Measurements from ENCODE around the gene VASH1. TPM values are rescaled to one million over a fixed set of nuclear protein-coding genes. Genes with fewer than 3 reads are reported as not detected.
A peak's percentile ranks its signal among the peaks of the same experiment; 100 is the strongest.

The VASH1 gene
- total and polyA plus RNA-seq, 2 of the 13 experiments (the other 11 are each of a cell fraction or from before 2014, with no cell fraction given): 0.11 to 0.24 TPM

DNA sequence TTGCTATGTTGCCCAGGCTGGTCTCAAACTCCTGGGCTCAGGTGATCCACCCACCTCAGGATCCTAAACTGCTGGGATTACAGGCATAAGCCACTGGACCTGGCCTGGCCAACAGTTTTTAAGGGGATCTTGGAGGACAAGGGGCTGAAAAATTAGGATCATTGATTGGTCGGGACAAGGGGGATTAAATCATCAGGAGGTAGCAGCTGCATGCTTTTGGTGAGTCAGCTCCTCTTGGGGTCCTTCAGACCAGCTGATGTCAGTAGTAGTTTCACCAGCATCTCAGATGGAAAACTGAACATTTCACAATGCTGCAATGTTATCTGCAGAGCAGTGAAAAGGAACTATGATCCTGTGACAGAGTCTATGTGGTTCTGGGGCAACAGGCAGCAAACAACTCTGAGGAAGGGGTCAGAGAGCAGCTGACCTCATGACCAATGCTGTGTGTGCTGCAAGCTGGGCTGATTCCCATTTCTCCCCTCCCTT lies 71.3 kb downstream of the VASH1 start (continued):
- TF ChIP-seq, protein P1, sequence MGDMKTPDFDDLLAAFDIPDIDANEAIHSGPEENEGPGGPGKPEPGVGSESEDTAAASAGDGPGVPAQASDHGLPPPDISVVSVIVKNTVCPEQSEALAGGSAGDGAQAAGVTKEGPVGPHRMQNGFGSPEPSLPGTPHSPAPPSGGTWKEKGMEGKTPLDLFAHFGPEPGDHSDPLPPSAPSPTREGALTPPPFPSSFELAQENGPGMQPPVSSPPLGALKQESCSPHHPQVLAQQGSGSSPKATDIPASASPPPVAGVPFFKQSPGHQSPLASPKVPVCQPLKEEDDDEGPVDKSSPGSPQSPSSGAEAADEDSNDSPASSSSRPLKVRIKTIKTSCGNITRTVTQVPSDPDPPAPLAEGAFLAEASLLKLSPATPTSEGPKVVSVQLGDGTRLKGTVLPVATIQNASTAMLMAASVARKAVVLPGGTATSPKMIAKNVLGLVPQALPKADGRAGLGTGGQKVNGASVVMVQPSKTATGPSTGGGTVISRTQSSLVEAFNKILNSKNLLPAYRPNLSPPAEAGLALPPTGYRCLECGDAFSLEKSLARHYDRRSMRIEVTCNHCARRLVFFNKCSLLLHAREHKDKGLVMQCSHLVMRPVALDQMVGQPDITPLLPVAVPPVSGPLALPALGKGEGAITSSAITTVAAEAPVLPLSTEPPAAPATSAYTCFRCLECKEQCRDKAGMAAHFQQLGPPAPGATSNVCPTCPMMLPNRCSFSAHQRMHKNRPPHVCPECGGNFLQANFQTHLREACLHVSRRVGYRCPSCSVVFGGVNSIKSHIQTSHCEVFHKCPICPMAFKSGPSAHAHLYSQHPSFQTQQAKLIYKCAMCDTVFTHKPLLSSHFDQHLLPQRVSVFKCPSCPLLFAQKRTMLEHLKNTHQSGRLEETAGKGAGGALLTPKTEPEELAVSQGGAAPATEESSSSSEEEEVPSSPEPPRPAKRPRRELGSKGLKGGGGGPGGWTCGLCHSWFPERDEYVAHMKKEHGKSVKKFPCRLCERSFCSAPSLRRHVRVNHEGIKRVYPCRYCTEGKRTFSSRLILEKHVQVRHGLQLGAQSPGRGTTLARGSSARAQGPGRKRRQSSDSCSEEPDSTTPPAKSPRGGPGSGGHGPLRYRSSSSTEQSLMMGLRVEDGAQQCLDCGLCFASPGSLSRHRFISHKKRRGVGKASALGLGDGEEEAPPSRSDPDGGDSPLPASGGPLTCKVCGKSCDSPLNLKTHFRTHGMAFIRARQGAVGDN (CRISPR knock-in tag; IDR thresholded peaks at IDR 0.05): no peak
- no peak for TF ChIP-seq ZNF367 (CRISPR knock-in tag; IDR thresholded peaks at IDR 0.05; ENCODE audit: borderline replicate concordance)
- TF ChIP-seq PRPF4 (IDR thresholded peaks at IDR 0.05; ENCODE audit: low read depth, low read length, poor library complexity, severe bottlenecking): no peak
- TF ChIP-seq, protein P2, sequence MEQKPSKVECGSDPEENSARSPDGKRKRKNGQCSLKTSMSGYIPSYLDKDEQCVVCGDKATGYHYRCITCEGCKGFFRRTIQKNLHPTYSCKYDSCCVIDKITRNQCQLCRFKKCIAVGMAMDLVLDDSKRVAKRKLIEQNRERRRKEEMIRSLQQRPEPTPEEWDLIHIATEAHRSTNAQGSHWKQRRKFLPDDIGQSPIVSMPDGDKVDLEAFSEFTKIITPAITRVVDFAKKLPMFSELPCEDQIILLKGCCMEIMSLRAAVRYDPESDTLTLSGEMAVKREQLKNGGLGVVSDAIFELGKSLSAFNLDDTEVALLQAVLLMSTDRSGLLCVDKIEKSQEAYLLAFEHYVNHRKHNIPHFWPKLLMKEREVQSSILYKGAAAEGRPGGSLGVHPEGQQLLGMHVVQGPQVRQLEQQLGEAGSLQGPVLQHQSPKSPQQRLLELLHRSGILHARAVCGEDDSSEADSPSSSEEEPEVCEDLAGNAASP (CRISPR knock-in tag; IDR thresholded peaks at IDR 0.05; ENCODE audit: borderline replicate concordance): peak; percentile 67; the same call in 1 of the 2 replicates
- 0 out of 2 replicates have a peak, but pooled peaks have one; percentile 26 for TF ChIP-seq HOXD1 (CRISPR knock-in tag; IDR thresholded peaks at IDR 0.05)
- no peak for TF ChIP-seq ZSCAN25 (CRISPR knock-in tag; IDR thresholded peaks at IDR 0.05)
- no peak for TF ChIP-seq NFKBIZ (CRISPR knock-in tag; IDR thresholded peaks at IDR 0.05)
- TF ChIP-seq ZNF205 (CRISPR knock-in tag; IDR thresholded peaks at IDR 0.05): peak; percentile 64; the same call in 1 of the 2 replicates
- no peak for TF ChIP-seq JUN (CRISPR knock-in tag; IDR thresholded peaks at IDR 0.05)
- 0 out of 2 replicates have a peak, but pooled peaks have one; percentile 25 for TF ChIP-seq GATAD1 (CRISPR knock-in tag; IDR thresholded peaks at IDR 0.05)
- TF ChIP-seq SAFB2 (CRISPR knock-in tag; IDR thresholded peaks at IDR 0.05; ENCODE audit: borderline replicate concordance, low read depth): no peak
- peak; percentile 84 for TF ChIP-seq FOSL2 (CRISPR knock-in tag; IDR thresholded peaks at IDR 0.05)
- TF ChIP-seq IKZF4 (CRISPR knock-in tag; IDR thresholded peaks at IDR 0.05; ENCODE audit: borderline replicate concordance, low read depth, not compliant biosample characterization): no peak
- TF ChIP-seq, protein P3, sequence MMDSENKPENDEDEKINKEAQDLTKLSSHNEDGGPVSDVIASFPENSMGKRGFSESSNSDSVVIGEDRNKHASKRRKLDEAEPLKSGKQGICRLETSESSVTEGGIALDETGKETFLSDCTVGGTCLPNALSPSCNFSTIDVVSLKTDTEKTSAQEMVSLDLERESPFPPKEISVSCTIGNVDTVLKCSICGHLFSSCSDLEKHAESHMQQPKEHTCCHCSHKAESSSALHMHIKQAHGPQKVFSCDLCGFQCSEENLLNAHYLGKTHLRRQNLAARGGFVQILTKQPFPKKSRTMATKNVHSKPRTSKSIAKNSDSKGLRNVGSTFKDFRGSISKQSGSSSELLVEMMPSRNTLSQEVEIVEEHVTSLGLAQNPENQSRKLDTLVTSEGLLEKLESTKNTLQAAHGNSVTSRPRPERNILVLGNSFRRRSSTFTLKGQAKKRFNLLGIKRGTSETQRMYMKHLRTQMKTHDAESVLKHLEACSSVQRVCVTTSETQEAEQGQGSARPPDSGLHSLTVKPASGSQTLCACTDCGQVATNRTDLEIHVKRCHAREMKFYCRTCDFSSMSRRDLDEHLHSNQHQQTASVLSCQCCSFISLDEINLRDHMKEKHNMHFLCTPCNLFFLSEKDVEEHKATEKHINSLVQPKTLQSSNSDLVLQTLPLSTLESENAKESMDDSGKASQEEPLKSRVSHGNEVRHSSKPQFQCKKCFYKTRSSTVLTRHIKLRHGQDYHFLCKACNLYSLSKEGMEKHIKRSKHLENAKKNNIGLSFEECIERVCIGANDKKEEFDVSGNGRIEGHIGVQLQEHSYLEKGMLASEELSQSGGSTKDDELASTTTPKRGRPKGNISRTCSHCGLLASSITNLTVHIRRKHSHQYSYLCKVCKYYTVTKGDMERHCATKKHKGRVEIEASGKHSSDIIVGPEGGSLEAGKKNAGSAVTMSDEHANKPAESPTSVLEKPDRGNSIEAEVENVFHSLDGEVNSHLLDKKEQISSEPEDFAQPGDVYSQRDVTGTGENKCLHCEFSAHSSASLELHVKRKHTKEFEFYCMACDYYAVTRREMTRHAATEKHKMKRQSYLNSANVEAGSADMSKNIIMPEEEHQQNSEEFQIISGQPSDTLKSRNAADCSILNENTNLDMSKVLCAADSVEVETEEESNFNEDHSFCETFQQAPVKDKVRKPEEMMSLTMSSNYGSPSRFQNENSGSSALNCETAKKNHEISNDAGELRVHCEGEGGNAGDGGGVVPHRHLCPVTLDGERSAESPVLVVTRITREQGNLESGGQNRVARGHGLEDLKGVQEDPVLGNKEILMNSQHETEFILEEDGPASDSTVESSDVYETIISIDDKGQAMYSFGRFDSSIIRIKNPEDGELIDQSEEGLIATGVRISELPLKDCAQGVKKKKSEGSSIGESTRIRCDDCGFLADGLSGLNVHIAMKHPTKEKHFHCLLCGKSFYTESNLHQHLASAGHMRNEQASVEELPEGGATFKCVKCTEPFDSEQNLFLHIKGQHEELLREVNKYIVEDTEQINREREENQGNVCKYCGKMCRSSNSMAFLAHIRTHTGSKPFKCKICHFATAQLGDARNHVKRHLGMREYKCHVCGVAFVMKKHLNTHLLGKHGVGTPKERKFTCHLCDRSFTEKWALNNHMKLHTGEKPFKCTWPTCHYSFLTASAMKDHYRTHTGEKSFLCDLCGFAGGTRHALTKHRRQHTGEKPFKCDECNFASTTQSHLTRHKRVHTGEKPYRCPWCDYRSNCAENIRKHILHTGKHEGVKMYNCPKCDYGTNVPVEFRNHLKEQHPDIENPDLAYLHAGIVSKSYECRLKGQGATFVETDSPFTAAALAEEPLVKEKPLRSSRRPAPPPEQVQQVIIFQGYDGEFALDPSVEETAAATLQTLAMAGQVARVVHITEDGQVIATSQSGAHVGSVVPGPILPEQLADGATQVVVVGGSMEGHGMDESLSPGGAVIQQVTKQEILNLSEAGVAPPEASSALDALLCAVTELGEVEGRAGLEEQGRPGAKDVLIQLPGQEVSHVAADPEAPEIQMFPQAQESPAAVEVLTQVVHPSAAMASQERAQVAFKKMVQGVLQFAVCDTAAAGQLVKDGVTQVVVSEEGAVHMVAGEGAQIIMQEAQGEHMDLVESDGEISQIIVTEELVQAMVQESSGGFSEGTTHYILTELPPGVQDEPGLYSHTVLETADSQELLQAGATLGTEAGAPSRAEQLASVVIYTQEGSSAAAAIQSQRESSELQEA (CRISPR knock-in tag; IDR thresholded peaks at IDR 0.05; ENCODE audit: not compliant biosample characterization): no peak
- no peak for TF ChIP-seq CBX1 (IDR thresholded peaks at IDR 0.05; ENCODE audit: low read depth)
- TF ChIP-seq ZNF788 (CRISPR knock-in tag; IDR thresholded peaks at IDR 0.05; ENCODE audit: borderline replicate concordance): no peak; the same call in 1 of the 2 replicates
